Erythroblast (primary cell): ENCODE results near the gene GPR89A.

Source experiments
- GATA1 ChIP-seq: IDR thresholded peaks from 2 replicates; pipeline ENCODE4 v1.6.1; 2011; ENCODE audit warnings: low read depth, mild to moderate bottlenecking, control low read depth, low read length, moderate library complexity
- POLR2A ChIP-seq: IDR thresholded peaks from 2 replicates; pipeline ENCODE4 v1.6.1; 2011; ENCODE audit warnings: mild to moderate bottlenecking, low read length

DNA sequence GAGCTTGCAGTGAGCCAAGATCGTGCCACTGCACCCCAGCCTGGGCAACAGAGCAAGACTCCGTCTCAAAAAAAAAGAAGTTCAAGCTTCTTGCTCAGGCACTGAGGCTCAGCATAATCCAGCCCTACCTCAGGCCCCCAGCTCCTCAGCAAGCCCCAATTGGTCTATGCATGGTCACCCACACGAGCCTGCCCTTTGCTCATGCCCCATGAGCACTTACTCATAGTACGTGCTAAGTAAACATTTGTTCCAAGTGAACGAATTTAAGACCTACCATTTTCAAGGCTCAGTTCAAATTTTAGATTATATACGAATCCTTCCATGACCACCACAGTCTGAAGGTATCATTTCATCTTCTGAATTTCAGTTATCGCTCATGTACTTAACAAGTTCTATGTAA, 95.0 kb downstream of the GPR89A start:
- TF ChIP-seq POLR2A (no peak), GATA1 (no peak)
